Naive thymus-derived CD4-positive, alpha-beta T cell (primary cell): ENCODE measurements around the gene STARD10. TPM values are rescaled to one million over a fixed set of nuclear protein-coding genes. Genes with fewer than 3 reads are reported as not detected.
"Not testable (repeated sequence)": the region's sequence is repeated elsewhere in the genome, so short reads cannot be mapped to it uniquely, and the experiment has no call there.

ENCODE experiments used
- ATAC-seq: fragments of 150-1000 bp; cut with Tn5 transposase; 2 replicates; pipeline ENCODE4 v1.10.0; 2021; ENCODE audit warnings: mild to moderate bottlenecking, moderate library complexity
- CTCF ChIA-PET: fragments of 350-600 bp; sonication (Branson Sonifier 250); formaldehyde crosslinking; loops from one replicate; lab custom pipeline; 2021; ENCODE audit warnings: antibody characterized with exemption; lab: Charles Lee
- POLR2A ChIA-PET: fragments of 350-600 bp; sonication (Branson Sonifier 250); formaldehyde crosslinking; loops from one replicate; lab custom pipeline; 2021; ENCODE audit warnings: antibody characterized with exemption, inconsistent platforms; lab: Charles Lee
- DNase-seq, 9 donors: peaks; one replicate each; pipeline versions ENCODE4 v3.0.0 to v3.0.0-alpha.2; 2020 to 2022; ENCODE audit warnings: mixed read lengths in 1 of 9
- H3K27ac ChIP-seq: one replicate; pipeline ENCODE4 v1.7.0; 2013; ENCODE audit warnings: mild to moderate bottlenecking, low read depth, low read length, moderate library complexity
- H3K27me3 ChIP-seq, 2 donors: one replicate each; pipeline ENCODE4 v1.7.0; 2013; ENCODE audit warnings: low read length in 2 of 2, mild to moderate bottlenecking in 2 of 2, moderate library complexity in 2 of 2; ENCODE audit not compliant: control insufficient read depth in 2 of 2, insufficient read depth in 2 of 2
- H3K36me3 ChIP-seq, 3 experiments: 1 replicate in 2 of 3; 2 replicates in 1 of 3; pipeline ENCODE4 v1.7.0; 2013; ENCODE audit warnings: low read length in 3 of 3, mild to moderate bottlenecking in 3 of 3, moderate library complexity in 1 of 3; ENCODE audit not compliant: insufficient read depth in 3 of 3, control insufficient read depth in 2 of 3
- H3K4me1 ChIP-seq, 2 donors: one replicate each; pipeline ENCODE4 v1.7.0; 2013; ENCODE audit warnings: low read length in 2 of 2, mild to moderate bottlenecking in 2 of 2, moderate library complexity in 1 of 2; ENCODE audit not compliant: control insufficient read depth in 2 of 2, insufficient read depth in 2 of 2
- H3K4me3 ChIP-seq: 2 replicates; pipeline ENCODE4 v1.7.0; 2013; ENCODE audit warnings: mild to moderate bottlenecking, low read length
- H3K9me3 ChIP-seq, 3 experiments: 1 replicate in 2 of 3; 2 replicates in 1 of 3; pipeline ENCODE4 v1.7.0; 2013; ENCODE audit warnings: low read length in 3 of 3; ENCODE audit not compliant: control insufficient read depth in 2 of 3
- H3K27ac Mint-ChIP-seq, 9 donors: one replicate each; pipeline ENCODE4 v1.8.0; 2020 to 2022; ENCODE audit warnings: mixed read lengths in 9 of 9, mild to moderate bottlenecking in 8 of 9, moderate library complexity in 5 of 9, inconsistent platforms in 2 of 9
- H3K27me3 Mint-ChIP-seq, 5 donors: one replicate each; pipeline ENCODE4 v1.8.0; 2021 to 2022; ENCODE audit warnings: mixed read lengths in 5 of 5, mild to moderate bottlenecking in 1 of 5
- H3K36me3 Mint-ChIP-seq, 5 donors: one replicate each; pipeline ENCODE4 v1.8.0; 2020 to 2022; ENCODE audit warnings: mixed read lengths in 5 of 5, mild to moderate bottlenecking in 3 of 5, inconsistent platforms in 1 of 5
- H3K4me1 Mint-ChIP-seq, 7 donors: one replicate each; pipeline ENCODE4 v1.8.0; 2020 to 2022; ENCODE audit warnings: mixed read lengths in 7 of 7, mild to moderate bottlenecking in 3 of 7, inconsistent platforms in 1 of 7
- H3K4me3 Mint-ChIP-seq, 10 donors: one replicate each; pipeline ENCODE4 v1.8.0; 2020 to 2022; ENCODE audit warnings: mild to moderate bottlenecking in 10 of 10, mixed read lengths in 10 of 10, moderate library complexity in 6 of 10, inconsistent platforms in 2 of 10
- H3K9me3 Mint-ChIP-seq, 11 donors: one replicate each; pipeline ENCODE4 v1.8.0; 2020 to 2022; ENCODE audit warnings: mixed read lengths in 11 of 11, mild to moderate bottlenecking in 4 of 11, inconsistent platforms in 1 of 11, moderate library complexity in 1 of 11
- intact Hi-C, 2 donors: fragments of 100-400 bp; cut with micrococcal nuclease; formaldehyde crosslinking; loops; one replicate each; pipeline ENCODE4 v1.15.1; 2023
- polyA plus RNA-seq, 2 donors: library from polyadenylated mRNA; unstranded; fragments of 300-500 nt; fragmentation: Illumina TruSeq; gene quantifications; one replicate each; pipeline ENCODE4 v1.2.3, GENCODE V29; 2021
- total RNA-seq, 6 experiments: library from RNA in 5 of 6; stranded (reverse) in 5 of 6; gene quantifications; 1 replicate in 5 of 6; 2 replicates in 1 of 6; pipeline ENCODE4 v1.2.3 and lab custom pipeline; 2021 to 2026

STARD10 gene
- total and polyA plus RNA-seq, 7 experiments from 2014 or later, result 10.9 to 26.1 (median 18.4) TPM

DNA sequence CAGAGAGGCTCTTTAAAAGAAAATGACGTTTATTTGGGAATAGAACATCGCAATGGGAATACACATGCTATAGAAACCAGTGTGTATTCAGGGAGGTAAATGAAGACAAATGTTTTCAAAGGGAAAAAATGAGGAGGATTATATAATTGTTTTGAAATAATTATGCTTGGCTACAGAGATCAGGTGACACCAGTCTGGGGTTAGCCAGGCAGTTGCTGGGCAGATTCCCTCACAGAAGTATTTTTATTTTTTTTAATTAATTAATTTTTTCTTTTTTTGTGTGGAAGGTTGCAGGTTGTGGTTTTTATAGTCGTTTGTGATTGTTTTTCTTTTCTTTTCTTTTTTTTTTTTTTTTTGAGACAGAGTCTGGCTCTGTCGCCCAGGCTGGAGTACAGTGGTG is 5.6 kb upstream of the STARD10 start:
- no peaks in the 10 kb centered on the region for H3K9me3 ChIP-seq
- POLR2A ChIA-PET, result no interaction called here
- peaks cover 2 to 3% of the 10 kb centered on the region in 2 donors for H3K4me1 ChIP-seq
- no peak for ATAC-seq
- CTCF ChIA-PET, result no interaction called here
- no peak overlapping the region for H3K4me3 Mint-ChIP-seq
- H3K4me1 Mint-ChIP-seq, result peaks cover 3 to 10% (median 5%) of the 10 kb centered on the region in 7 donors
- peaks cover 0 to 4% (median 0%) of the 10 kb centered on the region in 5 donors for H3K36me3 Mint-ChIP-seq
- intact Hi-C loops, result loop anchor here in 1 of 2 donors (10.0 kb wide), 1 partner anchor 685 kb away; the partner anchor contains the start of gene ANAPC15
- H3K27ac ChIP-seq, result no peak overlapping the region
- H3K27me3 Mint-ChIP-seq, result no peaks in the 10 kb centered on the region
- no peak for DNase-seq
- H3K27me3 ChIP-seq, result no peaks in the 10 kb centered on the region
- H3K27ac Mint-ChIP-seq, result peak overlapping the region in 1 of 9 donors; percentile 10
- H3K9me3 Mint-ChIP-seq, result peaks cover 0 to 1% (median 0%) of the 10 kb centered on the region in 11 donors
- no peak overlapping the region for H3K4me3 ChIP-seq
- H3K36me3 ChIP-seq, result no peaks in the 10 kb centered on the region

DNA sequence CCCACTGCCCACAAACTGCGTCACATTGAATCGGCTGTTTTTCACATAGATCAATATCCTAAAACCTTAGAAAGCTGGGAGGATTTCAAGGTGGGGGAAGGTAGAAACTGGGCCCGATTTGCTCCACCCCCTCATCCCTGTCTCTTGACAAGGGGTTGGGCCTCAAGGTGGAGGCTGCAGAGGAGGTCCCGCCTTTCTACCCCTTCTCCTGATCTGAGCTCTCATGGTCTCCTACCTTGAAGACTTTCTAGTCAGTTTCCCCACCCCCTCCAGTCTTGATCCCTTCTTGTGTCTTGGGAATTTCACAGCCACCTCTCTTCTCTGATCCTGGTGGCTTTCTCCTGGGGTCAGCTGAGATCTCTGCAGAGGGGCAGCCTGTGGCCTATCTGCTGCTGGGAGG is 4.5 kb upstream of the STARD10 start:
- peak overlapping the region in 1 of 10 donors; percentile 12 for H3K4me3 Mint-ChIP-seq
- H3K27ac Mint-ChIP-seq, result peak overlapping the region in 2 of 9 donors; percentile 9 to 78
- POLR2A ChIA-PET, result no interaction called here
- no peaks in the 10 kb centered on the region for H3K36me3 ChIP-seq
- H3K27me3 Mint-ChIP-seq, result no peaks in the 10 kb centered on the region
- H3K36me3 Mint-ChIP-seq, result peaks cover 0 to 4% (median 0%) of the 10 kb centered on the region in 5 donors
- peaks cover 8 to 9% of the 10 kb centered on the region in 2 donors for H3K4me1 ChIP-seq
- H3K9me3 Mint-ChIP-seq, result peaks cover 0 to 1% (median 0%) of the 10 kb centered on the region in 11 donors
- no peak for ATAC-seq
- peaks cover 7 to 21% (median 14%) of the 10 kb centered on the region in 7 donors for H3K4me1 Mint-ChIP-seq
- CTCF ChIA-PET, result interaction anchor here (0.5 to 0.6 kb wide), 3 partner anchors 74 to 730 kb away, joined by 3 to 4 read pairs (median 3); no protein-coding TSS in a partner anchor
- H3K4me3 ChIP-seq, result no peak overlapping the region
- DNase-seq, result no peak
- H3K27ac ChIP-seq, result no peak overlapping the region
- intact Hi-C loops, result loop anchor here in 1 of 2 donors (10.0 kb wide), 1 partner anchor 684 kb away; the partner anchor contains the start of gene ANAPC15
- H3K27me3 ChIP-seq, result no peaks in the 10 kb centered on the region
- no peaks in the 10 kb centered on the region for H3K9me3 ChIP-seq

DNA sequence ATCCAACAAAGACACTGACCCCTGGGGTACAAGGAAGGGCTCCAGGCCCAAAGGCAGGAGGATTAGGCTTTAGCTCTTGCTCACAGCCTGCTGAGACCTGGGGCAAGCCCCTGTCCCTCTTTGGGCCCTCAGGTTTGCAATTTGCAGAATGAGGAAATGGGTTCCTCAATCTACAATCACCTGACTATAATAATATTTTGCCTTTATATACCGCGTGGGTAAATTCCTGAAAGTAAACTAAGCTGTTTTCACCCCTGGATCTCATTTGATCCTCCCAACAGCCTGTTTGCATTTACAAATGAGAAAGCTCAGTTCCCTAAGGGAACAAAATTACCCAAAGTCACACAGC is 797 bp downstream of the STARD10 start:
- H3K36me3 Mint-ChIP-seq, result no peaks in the 10 kb centered on the region
- Histone ChIP-seq H3K36me3 (no peaks in the 10 kb centered on the region), H3K27ac (peak overlapping the region; percentile 99), H3K4me3 (peak overlapping the region; percentile 89), H3K9me3 (no peaks in the 10 kb centered on the region), H3K27me3 (no peaks in the 10 kb centered on the region), H3K4me1 (peaks cover 16 to 18% of the 10 kb centered on the region in 2 donors)
- CTCF ChIA-PET, result interaction anchor here (0.7 to 3.9 kb wide), 7 partner anchors 11 to 107 kb away, joined by 3 to 102 read pairs (median 5); no protein-coding TSS in a partner anchor
- peak overlapping the region; percentile 78 to 100 (median 98) for H3K4me3 Mint-ChIP-seq
- ATAC-seq (no peak), DNase-seq (no peak)
- intact Hi-C loops, result loop anchor here (1.0 to 10.0 kb wide), 11 partner anchors 12 to 804 kb away; partner anchors contain the start of genes ARAP1 (in 2 of the 2), ANAPC15 (in 1 of the 2), ATG16L2 (in 1 of the 2) and CLPB (in 1 of the 2)
- POLR2A ChIA-PET, result interaction anchor here (0.6 to 4.0 kb wide), 18 partner anchors 9 to 1324 kb away, joined by 3 to 31 read pairs (median 6); partner anchors contain the start of genes ARAP1, ATG16L2 and FCHSD2
- no peaks in the 10 kb centered on the region for H3K27me3 Mint-ChIP-seq
- H3K4me1 Mint-ChIP-seq, result peaks cover 19 to 35% (median 31%) of the 10 kb centered on the region in 7 donors
- H3K9me3 Mint-ChIP-seq, result peaks cover 0 to 1% (median 0%) of the 10 kb centered on the region in 11 donors
- peak overlapping the region; percentile 99 to 100 (median 99) for H3K27ac Mint-ChIP-seq

DNA sequence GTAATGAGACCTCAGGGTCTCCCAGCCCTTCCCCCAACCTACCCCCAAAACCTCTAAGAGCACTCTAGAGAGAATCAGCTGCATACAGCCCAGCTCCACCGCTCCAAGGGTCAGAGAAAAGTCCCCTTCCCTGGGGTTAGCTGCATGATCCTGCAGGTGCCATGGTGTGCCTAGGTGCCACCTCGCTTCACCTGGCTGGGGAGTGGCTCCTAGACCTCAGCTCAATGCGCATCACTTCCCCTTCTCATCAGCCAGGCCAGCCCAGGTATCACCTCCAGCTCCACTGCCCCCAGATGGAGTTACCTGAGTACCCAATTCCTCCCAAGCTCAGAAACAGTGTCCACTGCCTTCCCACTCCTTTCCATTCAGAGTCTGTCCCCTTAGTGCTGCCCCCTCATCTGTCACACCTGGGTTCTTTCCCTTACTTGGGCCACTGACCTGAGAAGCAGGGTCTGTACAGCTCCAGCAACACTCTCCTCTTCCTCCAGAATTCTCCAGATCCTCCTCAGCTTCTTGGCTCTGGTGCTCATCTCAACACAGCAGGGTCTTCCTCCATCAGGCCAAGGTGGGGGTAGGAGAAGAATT is 1.3 kb downstream of the STARD10 start:
- Histone ChIP-seq H3K4me1 (peaks cover 16 to 18% of the 10 kb centered on the region in 2 donors), H3K27ac (peak overlapping the region; percentile 99), H3K4me3 (no peak overlapping the region), H3K27me3 (no peaks in the 10 kb centered on the region), H3K36me3 (no peaks in the 10 kb centered on the region), H3K9me3 (no peaks in the 10 kb centered on the region)
- intact Hi-C loops, result loop anchor here (1.0 to 10.0 kb wide), 11 partner anchors 11 to 805 kb away; partner anchors contain the start of genes ARAP1 (in 2 of the 2), ANAPC15 (in 1 of the 2), ATG16L2 (in 1 of the 2) and CLPB (in 1 of the 2)
- H3K27ac Mint-ChIP-seq, result peak overlapping the region; percentile 99 to 100 (median 99)
- ChIA-PET CTCF (interaction anchor here (0.7 to 3.9 kb wide), 7 partner anchors 10 to 106 kb away, joined by 3 to 102 read pairs (median 5); no protein-coding TSS in a partner anchor), POLR2A (interaction anchor here (0.6 to 4.0 kb wide), 17 partner anchors 10 to 1325 kb away, joined by 3 to 31 read pairs (median 6); partner anchors contain the start of genes ARAP1, ATG16L2 and FCHSD2)
- no peaks in the 10 kb centered on the region for H3K27me3 Mint-ChIP-seq
- H3K36me3 Mint-ChIP-seq, result no peaks in the 10 kb centered on the region
- ATAC-seq (no peak), DNase-seq (no peak)
- peaks cover 19 to 36% (median 32%) of the 10 kb centered on the region in 7 donors for H3K4me1 Mint-ChIP-seq
- peaks cover 0 to 1% (median 0%) of the 10 kb centered on the region in 11 donors for H3K9me3 Mint-ChIP-seq
- H3K4me3 Mint-ChIP-seq, result peak overlapping the region in 9 of 10 donors; percentile 15 to 100 (median 95)

DNA sequence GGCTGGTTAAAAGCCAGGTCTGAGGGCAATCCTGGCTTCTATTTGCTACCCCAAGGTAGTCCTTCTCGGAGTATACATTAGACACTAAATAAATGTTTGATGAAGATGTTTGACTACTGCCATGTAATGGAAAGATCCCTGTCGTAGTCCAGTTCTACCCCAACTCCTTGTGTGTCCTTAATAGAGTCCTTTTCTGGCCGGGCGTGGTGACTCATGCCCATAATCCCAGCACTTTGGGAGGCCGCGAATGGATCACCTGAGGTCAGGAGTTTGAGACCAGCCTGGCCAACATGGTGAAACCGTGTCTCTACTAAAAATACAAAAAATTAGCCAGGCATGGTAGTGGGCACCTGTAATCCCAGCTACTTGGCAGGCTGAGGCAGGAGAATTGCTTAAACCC is 2.6 kb downstream of the STARD10 start:
- H3K27me3 Mint-ChIP-seq, H3K9me3 ChIP-seq, ATAC-seq, H3K9me3 Mint-ChIP-seq, H3K27me3 ChIP-seq, H3K36me3 ChIP-seq, H3K27ac ChIP-seq, H3K36me3 Mint-ChIP-seq, POLR2A ChIA-PET, H3K4me3 Mint-ChIP-seq, DNase-seq, H3K4me3 ChIP-seq: not testable (repeated sequence)
- intact Hi-C loops, result loop anchor here (5.0 to 10.0 kb wide), 2 partner anchors 676 to 806 kb away; partner anchors contain the start of genes ANAPC15 (in 1 of the 2) and FAM168A (in 1 of the 2)
- peak overlapping the region in 3 of 9 donors; percentile 38 to 48 (median 47) for H3K27ac Mint-ChIP-seq
- peaks cover 16 to 18% of the 10 kb centered on the region in 2 donors for H3K4me1 ChIP-seq
- H3K4me1 Mint-ChIP-seq, result peaks cover 19 to 40% (median 32%) of the 10 kb centered on the region in 7 donors
- CTCF ChIA-PET, result interaction anchor here (1.3 kb wide), 1 partner anchor 66 kb away, joined by 3 read pairs; no protein-coding TSS in a partner anchor

DNA sequence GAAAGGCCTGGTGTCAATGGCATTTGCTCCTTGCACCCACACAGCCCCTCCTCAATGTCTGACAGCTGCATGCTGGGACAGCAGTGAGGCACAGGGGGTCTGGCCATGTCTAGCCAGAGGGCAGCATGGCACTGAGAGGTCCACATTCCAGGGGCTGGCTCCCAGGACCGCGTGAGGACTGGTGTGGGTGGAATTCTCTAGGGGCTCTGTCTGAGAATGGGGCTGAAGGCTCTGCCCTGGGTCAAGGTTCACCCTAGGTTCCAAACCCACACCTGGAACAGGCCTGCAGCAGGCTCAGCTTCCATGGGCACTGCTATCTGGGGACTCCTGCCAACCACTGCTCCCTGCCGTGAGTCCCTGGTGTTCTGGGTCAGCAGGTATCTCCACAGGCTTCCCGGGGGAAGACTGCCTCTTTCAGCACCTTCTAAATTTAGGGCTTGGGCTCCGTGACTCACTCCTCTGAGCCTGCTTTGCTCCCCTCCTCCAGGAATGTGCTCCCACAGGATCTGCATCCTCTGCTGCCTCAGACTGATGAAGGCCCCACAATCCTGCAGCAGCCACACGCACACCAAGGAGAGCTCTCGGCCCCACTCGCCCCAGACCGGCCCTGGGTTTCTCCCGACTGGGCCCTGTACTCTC is 4.2 kb downstream of the STARD10 start:
- Mint-ChIP-seq H3K27ac (no peak overlapping the region), H3K4me3 (no peak overlapping the region), H3K36me3 (no peaks in the 10 kb centered on the region), H3K4me1 (peaks cover 15 to 36% (median 31%) of the 10 kb centered on the region in 7 donors), H3K27me3 (no peaks in the 10 kb centered on the region), H3K9me3 (peaks cover 0 to 1% (median 0%) of the 10 kb centered on the region in 11 donors)
- H3K27me3 ChIP-seq, result no peaks in the 10 kb centered on the region
- no peak overlapping the region for H3K27ac ChIP-seq
- CTCF ChIA-PET, result interaction anchor here (1.1 to 1.5 kb wide), 3 partner anchors 64 to 68 kb away, joined by 3 to 5 read pairs (median 3); no protein-coding TSS in a partner anchor
- H3K4me1 ChIP-seq, result peaks cover 16% of the 10 kb centered on the region in 2 donors
- POLR2A ChIA-PET, result no interaction called here
- H3K9me3 ChIP-seq, result no peaks in the 10 kb centered on the region
- no peaks in the 10 kb centered on the region for H3K36me3 ChIP-seq
- intact Hi-C loops, result loop anchor here (5.0 to 10.0 kb wide), 2 partner anchors 675 to 808 kb away; partner anchors contain the start of genes ANAPC15 (in 1 of the 2) and FAM168A (in 1 of the 2)
- DNase-seq, result no peak
- H3K4me3 ChIP-seq, result no peak overlapping the region
- ATAC-seq, result no peak
